ENCODE results near the gene TAF4B. TPM values are rescaled to one million over a fixed set of nuclear protein-coding genes. Genes with fewer than 3 reads are reported as not detected.

The TAF4B gene
- total RNA-seq, 4 donors from 2014 or later = 6.7 to 28.2 (median 11.9) TPM

DNA sequence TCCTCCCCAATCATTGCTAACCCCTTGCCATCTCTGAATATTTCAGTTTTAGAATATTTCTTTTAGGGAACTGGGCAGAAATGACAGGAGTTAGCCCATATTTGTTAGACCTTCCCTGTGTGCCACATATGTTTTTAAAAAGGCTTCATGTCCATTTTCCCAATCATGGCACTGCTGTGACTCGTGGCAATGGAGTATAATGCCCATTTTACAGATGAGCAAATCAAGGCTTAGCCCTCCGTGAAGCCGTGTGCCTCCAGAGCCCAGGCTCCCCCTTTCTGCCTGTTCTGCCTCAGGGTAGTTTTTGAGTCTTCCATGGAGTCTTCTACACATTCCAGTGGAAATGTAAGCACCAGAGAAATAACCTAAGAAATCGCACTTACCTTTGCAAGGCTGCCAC, 192.0 kb downstream of the TAF4B start:
- Histone ChIP-seq H3K4me3 (no peak overlapping the region), H3K9me3 (no peaks in the 10 kb centered on the region), H3K27ac (no peak overlapping the region), H3K36me3 (no peaks in the 10 kb centered on the region), H3K4me1 (no peaks in the 10 kb centered on the region), H3K27me3 (no peaks in the 10 kb centered on the region)
- TF ChIP-seq, protein P1, sequence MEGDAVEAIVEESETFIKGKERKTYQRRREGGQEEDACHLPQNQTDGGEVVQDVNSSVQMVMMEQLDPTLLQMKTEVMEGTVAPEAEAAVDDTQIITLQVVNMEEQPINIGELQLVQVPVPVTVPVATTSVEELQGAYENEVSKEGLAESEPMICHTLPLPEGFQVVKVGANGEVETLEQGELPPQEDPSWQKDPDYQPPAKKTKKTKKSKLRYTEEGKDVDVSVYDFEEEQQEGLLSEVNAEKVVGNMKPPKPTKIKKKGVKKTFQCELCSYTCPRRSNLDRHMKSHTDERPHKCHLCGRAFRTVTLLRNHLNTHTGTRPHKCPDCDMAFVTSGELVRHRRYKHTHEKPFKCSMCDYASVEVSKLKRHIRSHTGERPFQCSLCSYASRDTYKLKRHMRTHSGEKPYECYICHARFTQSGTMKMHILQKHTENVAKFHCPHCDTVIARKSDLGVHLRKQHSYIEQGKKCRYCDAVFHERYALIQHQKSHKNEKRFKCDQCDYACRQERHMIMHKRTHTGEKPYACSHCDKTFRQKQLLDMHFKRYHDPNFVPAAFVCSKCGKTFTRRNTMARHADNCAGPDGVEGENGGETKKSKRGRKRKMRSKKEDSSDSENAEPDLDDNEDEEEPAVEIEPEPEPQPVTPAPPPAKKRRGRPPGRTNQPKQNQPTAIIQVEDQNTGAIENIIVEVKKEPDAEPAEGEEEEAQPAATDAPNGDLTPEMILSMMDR (IDR thresholded peaks at IDR 0.05) = no peak
- no peak for TF ChIP-seq POLR2A (IDR thresholded peaks at IDR 0.05)
- intact Hi-C loops (cut with DNase I; ENCODE audit: low total_unique reads) = no loop called here
- no peak for DNase-seq

DNA sequence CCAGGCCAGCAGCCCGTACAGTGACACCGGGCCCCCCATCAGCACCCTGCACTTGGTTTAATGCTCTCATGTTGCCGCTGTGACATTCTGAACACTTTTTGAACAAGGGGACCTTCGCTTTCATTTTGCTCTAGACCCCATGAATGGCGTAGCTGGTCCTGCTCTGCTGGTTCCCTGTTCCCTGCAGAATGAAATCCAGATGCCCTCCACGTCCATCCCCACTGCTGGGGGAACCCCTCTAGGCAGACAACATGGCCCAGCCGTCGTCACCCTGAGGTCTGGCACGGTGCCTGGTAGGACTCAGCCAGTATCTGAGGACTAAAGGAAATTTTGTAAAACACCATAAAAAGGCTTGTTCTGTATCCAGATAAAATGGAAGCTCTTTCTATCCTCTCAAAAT, 193.5 kb downstream of the TAF4B start:
- intact Hi-C loops (cut with DNase I; ENCODE audit: low total_unique reads) = no loop called here
- Histone ChIP-seq H3K36me3 (no peaks in the 10 kb centered on the region), H3K27me3 (no peaks in the 10 kb centered on the region)

DNA sequence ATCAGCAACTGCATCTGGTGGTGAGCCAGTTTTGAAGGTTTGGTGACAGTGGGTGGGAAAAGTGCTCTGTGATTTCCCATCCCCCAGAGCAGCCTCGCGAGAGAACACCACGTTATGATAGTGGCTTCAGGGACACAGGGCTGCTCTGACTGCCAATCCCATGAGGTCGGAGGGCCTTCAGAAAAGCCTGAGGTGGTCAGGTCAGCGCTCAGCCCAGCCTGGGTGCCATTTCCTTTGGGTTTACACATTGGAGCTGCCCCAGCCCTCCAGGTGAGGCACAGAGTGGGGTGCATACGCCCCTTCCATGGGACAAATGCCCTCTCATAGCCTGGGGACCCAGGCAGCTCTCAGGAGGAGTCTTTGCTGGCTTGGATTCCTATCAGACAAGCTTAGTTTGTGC, 195.3 kb downstream of the TAF4B start:
- Histone ChIP-seq H3K4me3 (no peak overlapping the region), H3K27ac (no peak overlapping the region), H3K36me3 (no peaks in the 10 kb centered on the region), H3K27me3 (no peaks in the 10 kb centered on the region), H3K4me1 (no peaks in the 10 kb centered on the region), H3K9me3 (no peaks in the 10 kb centered on the region)
- TF ChIP-seq, protein P1 (IDR thresholded peaks at IDR 0.05) = no peak
- TF ChIP-seq POLR2A (IDR thresholded peaks at IDR 0.05) = no peak
- DNase-seq = no peak
- intact Hi-C loops (cut with DNase I; ENCODE audit: low total_unique reads) = no loop called here

More for the DNA sequence above, 193.5 kb downstream of the TAF4B start:
- H3K4me3 ChIP-seq = no peak overlapping the region
- H3K4me1 ChIP-seq = no peaks in the 10 kb centered on the region
- DNase-seq = no peak
- no peaks in the 10 kb centered on the region for H3K9me3 ChIP-seq
- no peak for TF ChIP-seq POLR2A (IDR thresholded peaks at IDR 0.05)
- TF ChIP-seq, protein P1 (IDR thresholded peaks at IDR 0.05) = no peak
- H3K27ac ChIP-seq = no peak overlapping the region

DNA sequence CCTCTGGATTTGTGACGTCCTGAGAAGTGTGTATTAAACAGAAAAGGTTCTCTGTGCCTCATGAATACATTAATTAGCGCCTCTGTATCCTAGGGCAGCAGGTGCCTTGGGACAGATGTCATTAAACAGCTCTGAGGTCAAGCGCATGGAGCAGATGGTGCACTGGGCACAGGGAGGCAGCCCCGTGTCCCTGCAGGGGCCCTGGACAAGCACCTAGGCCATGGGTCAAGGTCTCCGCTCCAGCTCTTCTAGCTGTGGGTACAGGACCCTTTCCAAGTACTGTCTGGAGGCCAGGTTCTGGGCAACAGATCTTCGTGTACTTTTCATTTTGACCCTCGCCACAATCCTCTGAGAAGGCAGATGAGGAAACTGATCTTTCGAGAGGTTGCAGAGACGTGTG, 195.7 kb downstream of the TAF4B start:
- no peaks in the 10 kb centered on the region for H3K9me3 ChIP-seq
- DNase-seq = no peak

DNA sequence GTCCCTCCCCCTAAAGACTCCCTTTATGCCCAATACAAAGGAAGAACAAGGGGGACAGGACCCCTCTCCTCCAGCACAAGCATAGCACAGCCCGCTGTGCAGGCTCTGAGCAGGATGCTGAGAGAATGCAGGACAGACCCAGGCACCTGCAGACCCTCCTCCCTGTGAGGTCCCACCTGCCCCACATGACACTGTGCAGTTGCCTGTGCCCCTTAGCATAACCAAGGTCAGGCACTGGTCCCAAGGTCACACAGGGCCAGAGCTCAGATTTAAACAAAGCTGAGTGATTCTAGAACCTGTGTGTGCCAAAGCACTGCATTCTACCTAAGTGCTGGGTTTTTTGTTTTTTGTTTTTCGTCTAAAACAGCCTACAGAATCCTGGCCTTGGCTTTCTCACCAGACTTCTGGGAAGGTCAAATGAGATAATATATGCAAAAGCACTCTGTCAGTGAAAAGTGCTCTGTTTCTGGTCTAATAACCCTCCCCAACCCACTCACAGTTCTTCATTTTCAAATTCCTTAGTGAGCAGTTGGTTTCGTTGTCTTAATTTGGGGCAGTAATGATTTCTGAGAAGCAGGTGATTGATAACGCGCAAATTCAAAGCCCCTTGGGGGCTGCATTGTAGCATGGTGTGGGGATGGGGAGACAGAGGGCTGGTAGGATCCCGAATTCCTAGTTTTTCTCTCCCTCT, 196.4 kb downstream of the TAF4B start:
- Histone ChIP-seq H3K4me3 (no peak overlapping the region), H3K36me3 (no peaks in the 10 kb centered on the region), H3K9me3 (no peaks in the 10 kb centered on the region), H3K27ac (no peak overlapping the region), H3K27me3 (no peaks in the 10 kb centered on the region), H3K4me1 (no peaks in the 10 kb centered on the region)
- no peak for DNase-seq
- intact Hi-C loops (cut with DNase I; ENCODE audit: low total_unique reads) = no loop called here
- TF ChIP-seq, protein P1 (IDR thresholded peaks at IDR 0.05) = no peak
- TF ChIP-seq POLR2A (IDR thresholded peaks at IDR 0.05) = no peak

More for the DNA sequence above, 195.7 kb downstream of the TAF4B start:
- Histone ChIP-seq H3K27me3 (no peaks in the 10 kb centered on the region), H3K27ac (no peak overlapping the region), H3K36me3 (no peaks in the 10 kb centered on the region), H3K4me3 (no peak overlapping the region), H3K4me1 (no peaks in the 10 kb centered on the region)
- intact Hi-C loops (cut with DNase I; ENCODE audit: low total_unique reads) = no loop called here
- TF ChIP-seq, protein P1 (IDR thresholded peaks at IDR 0.05) = no peak
- no peak for TF ChIP-seq POLR2A (IDR thresholded peaks at IDR 0.05)
